Measurements from ENCODE around the gene HDAC9. TPM values are rescaled to one million over a fixed set of nuclear protein-coding genes. Genes with fewer than 3 reads are reported as not detected.

Gene HDAC9
- polyA plus RNA-seq, 3 donors = 41.7 to 51.2 (median 44.2) TPM

DNA sequence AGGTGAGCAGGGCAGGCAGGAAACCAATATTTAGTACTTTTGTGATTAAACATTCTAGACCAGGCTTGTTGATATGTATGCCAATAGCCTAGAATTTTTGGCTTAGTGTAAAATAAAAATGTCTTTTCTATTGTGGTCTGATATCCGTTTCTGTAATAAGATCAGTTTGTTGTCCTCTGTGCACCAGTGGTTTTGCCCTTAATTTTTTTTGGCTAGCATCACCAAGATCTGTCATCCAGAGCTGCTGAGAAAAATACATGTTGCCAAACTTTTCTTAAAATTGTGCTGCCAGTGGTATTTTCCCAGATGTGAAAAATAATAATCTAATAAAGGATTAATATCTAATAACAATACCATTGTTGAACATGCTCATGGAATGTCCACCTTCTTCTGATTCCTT lies 506.3 kb downstream of the HDAC9 start:
- DNase-seq = no peak
- TF ChIP-seq, protein P1, sequence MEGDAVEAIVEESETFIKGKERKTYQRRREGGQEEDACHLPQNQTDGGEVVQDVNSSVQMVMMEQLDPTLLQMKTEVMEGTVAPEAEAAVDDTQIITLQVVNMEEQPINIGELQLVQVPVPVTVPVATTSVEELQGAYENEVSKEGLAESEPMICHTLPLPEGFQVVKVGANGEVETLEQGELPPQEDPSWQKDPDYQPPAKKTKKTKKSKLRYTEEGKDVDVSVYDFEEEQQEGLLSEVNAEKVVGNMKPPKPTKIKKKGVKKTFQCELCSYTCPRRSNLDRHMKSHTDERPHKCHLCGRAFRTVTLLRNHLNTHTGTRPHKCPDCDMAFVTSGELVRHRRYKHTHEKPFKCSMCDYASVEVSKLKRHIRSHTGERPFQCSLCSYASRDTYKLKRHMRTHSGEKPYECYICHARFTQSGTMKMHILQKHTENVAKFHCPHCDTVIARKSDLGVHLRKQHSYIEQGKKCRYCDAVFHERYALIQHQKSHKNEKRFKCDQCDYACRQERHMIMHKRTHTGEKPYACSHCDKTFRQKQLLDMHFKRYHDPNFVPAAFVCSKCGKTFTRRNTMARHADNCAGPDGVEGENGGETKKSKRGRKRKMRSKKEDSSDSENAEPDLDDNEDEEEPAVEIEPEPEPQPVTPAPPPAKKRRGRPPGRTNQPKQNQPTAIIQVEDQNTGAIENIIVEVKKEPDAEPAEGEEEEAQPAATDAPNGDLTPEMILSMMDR (IDR thresholded peaks at IDR 0.05) = no peak
- H3K4me3 ChIP-seq (replicated peaks in 1 of 3; ENCODE audit: low read depth in 2 of 3, low read length in 3 of 3) = no peak overlapping the region
- no peaks in the 10 kb centered on the region for H3K4me1 Mint-ChIP-seq
- H3K27ac Mint-ChIP-seq = no peak overlapping the region
- no peaks in the 10 kb centered on the region for H3K79me2 ChIP-seq (ENCODE audit: insufficient read depth, low read length)
- intact Hi-C loops (cut with micrococcal nuclease) = no loop called here
- no peaks in the 10 kb centered on the region for H3K4me1 ChIP-seq (ENCODE audit: control insufficient read depth in 1 of 2, insufficient read depth in 2 of 2, low read length in 2 of 2)
- H3K9me3 ChIP-seq (replicated peaks in 1 of 2; ENCODE audit: control insufficient read depth in 1 of 2, insufficient read depth in 1 of 2, low read length in 2 of 2) = no peaks in the 10 kb centered on the region
- no CpG with 5 or more reads among the region's 1 CpG for WGBS (ENCODE audit: insufficient coverage)
- no peaks in the 10 kb centered on the region for H4K20me1 ChIP-seq (ENCODE audit: insufficient read depth, low read length)
- no peak overlapping the region for H3K27ac ChIP-seq (ENCODE audit: low read depth in 1 of 2, low read length in 2 of 2)
- no peak overlapping the region for H2AFZ ChIP-seq (ENCODE audit: insufficient read depth, low read depth, low read length, poor library complexity, severe bottlenecking)
- H3K9me3 Mint-ChIP-seq = peaks cover 0 to 3% (median 2%) of the 10 kb centered on the region in 7 donors
- no peak overlapping the region for H3K4me2 ChIP-seq (replicated peaks; ENCODE audit: extremely low read depth, low read length, poor library complexity, severe bottlenecking)
- H3K36me3 ChIP-seq (replicated peaks in 1 of 2; ENCODE audit: control insufficient read depth in 1 of 2, insufficient read depth in 2 of 2, low read length in 2 of 2) = no peaks in the 10 kb centered on the region
- no peak overlapping the region for H3K4me3 Mint-ChIP-seq
- no peak overlapping the region for H3K9ac ChIP-seq (ENCODE audit: insufficient read depth, low read length, poor library complexity, severe bottlenecking)
- no peaks in the 10 kb centered on the region for H3K36me3 Mint-ChIP-seq
- no peaks in the 10 kb centered on the region for H3K27me3 Mint-ChIP-seq (ENCODE audit: low read depth in 3 of 3)
- H3K27me3 ChIP-seq (ENCODE audit: control insufficient read depth in 2 of 2, insufficient read depth in 2 of 2, low read length in 2 of 2) = no peaks in the 10 kb centered on the region

DNA sequence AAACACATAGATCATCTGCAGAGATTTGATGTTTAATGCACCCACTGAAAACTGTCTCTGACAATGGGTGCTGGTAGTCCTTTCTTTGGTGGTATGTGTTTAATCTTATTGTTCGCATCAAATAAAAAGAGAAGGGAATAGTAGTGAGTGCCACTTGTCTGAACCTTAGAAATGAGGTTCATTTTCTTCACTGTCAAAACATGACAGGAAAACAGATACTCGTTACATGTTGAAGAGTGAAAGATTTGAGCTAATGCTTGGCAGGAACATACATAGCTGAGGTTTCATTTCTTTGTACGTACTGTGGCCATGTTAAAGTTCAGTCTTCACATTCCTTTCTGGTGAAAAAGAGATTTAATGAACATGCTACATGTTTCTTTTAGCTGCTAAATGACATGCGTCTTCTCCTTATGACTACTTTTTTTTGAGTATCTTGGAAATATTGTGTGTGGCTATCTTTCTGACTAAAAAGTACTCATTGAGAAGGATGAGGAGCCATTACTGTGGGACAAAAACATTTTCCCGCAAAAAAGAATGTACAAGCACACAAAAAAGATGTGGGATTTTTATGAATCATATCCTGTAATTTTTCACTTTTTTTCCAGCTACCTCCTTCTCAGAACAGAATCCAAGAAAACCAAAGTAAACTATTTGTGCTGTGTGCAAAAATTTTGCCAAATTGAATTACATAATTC lies 513.8 kb downstream of the HDAC9 start:
- Histone ChIP-seq H4K20me1 (ENCODE audit: insufficient read depth, low read length) (no peaks in the 10 kb centered on the region), H3K9ac (ENCODE audit: insufficient read depth, low read length, poor library complexity, severe bottlenecking) (no peak overlapping the region), H3K9me3 (replicated peaks in 1 of 2; ENCODE audit: control insufficient read depth in 1 of 2, insufficient read depth in 1 of 2, low read length in 2 of 2) (no peaks in the 10 kb centered on the region), H3K4me2 (replicated peaks; ENCODE audit: extremely low read depth, low read length, poor library complexity, severe bottlenecking) (no peak overlapping the region), H3K36me3 (replicated peaks in 1 of 2; ENCODE audit: control insufficient read depth in 1 of 2, insufficient read depth in 2 of 2, low read length in 2 of 2) (no peaks in the 10 kb centered on the region), H3K79me2 (ENCODE audit: insufficient read depth, low read length) (no peaks in the 10 kb centered on the region), H3K4me1 (ENCODE audit: control insufficient read depth in 1 of 2, insufficient read depth in 2 of 2, low read length in 2 of 2) (no peaks in the 10 kb centered on the region), H3K27me3 (ENCODE audit: control insufficient read depth in 2 of 2, insufficient read depth in 2 of 2, low read length in 2 of 2) (no peaks in the 10 kb centered on the region), H3K27ac (ENCODE audit: low read depth in 1 of 2, low read length in 2 of 2) (no peak overlapping the region), H2AFZ (ENCODE audit: insufficient read depth, low read depth, low read length, poor library complexity, severe bottlenecking) (no peak overlapping the region), H3K4me3 (replicated peaks in 1 of 3; ENCODE audit: low read depth in 2 of 3, low read length in 3 of 3) (no peak overlapping the region)
- 100% methylated on average over 1 of the region's 5 CpGs for WGBS (ENCODE audit: insufficient coverage)
- peaks cover 0 to 9% (median 4%) of the 10 kb centered on the region in 7 donors for H3K9me3 Mint-ChIP-seq
- no peak overlapping the region for H3K27ac Mint-ChIP-seq
- H3K36me3 Mint-ChIP-seq = no peaks in the 10 kb centered on the region
- no peaks in the 10 kb centered on the region for H3K4me1 Mint-ChIP-seq
- H3K4me3 Mint-ChIP-seq = no peak overlapping the region
- DNase-seq = no peak
- TF ChIP-seq, protein P1 (IDR thresholded peaks at IDR 0.05) = no peak
- intact Hi-C loops (cut with micrococcal nuclease) = no loop called here
- no peaks in the 10 kb centered on the region for H3K27me3 Mint-ChIP-seq (ENCODE audit: low read depth in 3 of 3)
